WERI-Rb-1 (cell line): ENCODE data around the gene USP7.

Experiments
- DNase-seq: peaks from one replicate; pipeline ENCODE4 v3.0.0-alpha.2; 2020
- H3K27ac ChIP-seq: fragments of 250-450 bp; sonication (Bioruptor Pico); 2 replicates; pipeline ENCODE4 v1.5.1; 2020; ENCODE audit warnings: mild to moderate bottlenecking, moderate library complexity
- H3K27me3 ChIP-seq: fragments of 250-450 bp; sonication (Bioruptor Pico); 2 replicates; pipeline ENCODE4 v1.5.1; 2021; ENCODE audit warnings: mild to moderate bottlenecking, low read depth, moderate library complexity; ENCODE audit not compliant: insufficient read depth, severe bottlenecking
- H3K36me3 ChIP-seq: fragments of 250-450 bp; sonication (Bioruptor Pico); 2 replicates; pipeline ENCODE4 v1.5.1; 2020; ENCODE audit warnings: mild to moderate bottlenecking, moderate library complexity
- H3K4me3 ChIP-seq: 2 replicates; pipeline ENCODE4 v1.5.1; 2011; ENCODE audit warnings: low read depth, mild to moderate bottlenecking, control low read depth, low read length
- H3K9me3 ChIP-seq: fragments of 250-450 bp; sonication (Bioruptor Pico); 2 replicates; pipeline ENCODE4 v1.5.1; 2021; ENCODE audit warnings: mild to moderate bottlenecking, moderate library complexity; ENCODE audit not compliant: severe bottlenecking
- CTCF ChIP-seq: IDR thresholded peaks from 2 replicates; pipeline ENCODE4 v1.5.1; 2011; ENCODE audit warnings: low read depth, mild to moderate bottlenecking, control low read depth, inconsistent platforms, low read length

Gene USP7

DNA sequence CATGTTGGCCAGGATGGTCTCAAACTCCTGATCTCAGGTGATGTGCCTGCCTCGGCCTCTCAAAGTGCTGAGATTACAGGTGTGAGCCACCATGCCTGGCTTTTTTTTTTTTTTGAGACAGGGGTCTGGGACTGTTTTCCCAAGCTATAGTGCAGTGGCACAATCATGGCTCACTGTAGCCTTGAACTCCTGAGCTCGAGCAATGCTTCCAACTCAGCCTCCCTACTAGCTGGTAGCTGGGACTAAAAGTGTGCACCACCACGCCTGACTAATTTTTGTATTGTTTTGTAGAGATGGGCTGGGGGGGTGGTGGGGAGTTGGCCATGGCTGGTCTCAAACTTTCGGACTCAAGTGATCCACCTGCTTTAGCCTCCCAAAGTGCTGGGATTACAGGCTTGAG is 36.1 kb upstream of the USP7 start:
- Histone ChIP-seq H3K9me3 (peaks cover 3% of the 10 kb centered on the region), H3K4me3 (no peak overlapping the region), H3K36me3 (no peaks in the 10 kb centered on the region), H3K27ac (no peak overlapping the region), H3K27me3 (no peaks in the 10 kb centered on the region)
- DNase-seq = no peak
- no peak for TF ChIP-seq CTCF

- Histone ChIP-seq H3K9me3 (peaks cover 3% of the 10 kb centered on the region), H3K4me3 (no peak overlapping the region), H3K36me3 (no peaks in the 10 kb centered on the region), H3K27me3 (no peaks in the 10 kb centered on the region), H3K27ac (no peak overlapping the region)
- TF ChIP-seq CTCF = no peak
- peak; percentile 33 for DNase-seq
Observed at GRCh38 chr16:8998108-8998507, 34.4 kb upstream of the USP7 start.

DNA sequence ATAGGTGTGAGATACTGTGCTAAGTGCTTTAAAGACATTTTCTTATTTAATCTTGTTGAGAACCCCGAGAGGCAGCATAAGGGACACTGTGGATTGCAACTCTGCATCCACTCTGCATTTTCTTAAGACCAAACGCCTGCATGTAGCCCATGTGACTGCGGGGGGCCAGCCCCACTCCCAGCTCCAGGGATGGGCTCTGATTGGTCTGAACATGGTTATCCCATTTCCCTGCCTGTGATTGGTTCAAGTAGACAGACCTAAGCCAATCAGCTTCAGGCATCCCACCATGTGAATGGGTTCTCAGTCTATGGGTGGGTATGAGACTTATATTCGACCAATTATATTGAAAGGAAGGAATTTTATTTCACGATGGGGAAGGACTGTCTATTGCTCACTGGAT is 33.2 kb upstream of the USP7 start:
- no peaks in the 10 kb centered on the region for H3K27me3 ChIP-seq
- no peak overlapping the region; the same call in 1 of the 2 replicates for H3K27ac ChIP-seq
- H3K4me3 ChIP-seq = no peak overlapping the region
- no peak for TF ChIP-seq CTCF
- H3K36me3 ChIP-seq = no peaks in the 10 kb centered on the region
- H3K9me3 ChIP-seq = peaks cover 3% of the 10 kb centered on the region
- no peak for DNase-seq

DNA sequence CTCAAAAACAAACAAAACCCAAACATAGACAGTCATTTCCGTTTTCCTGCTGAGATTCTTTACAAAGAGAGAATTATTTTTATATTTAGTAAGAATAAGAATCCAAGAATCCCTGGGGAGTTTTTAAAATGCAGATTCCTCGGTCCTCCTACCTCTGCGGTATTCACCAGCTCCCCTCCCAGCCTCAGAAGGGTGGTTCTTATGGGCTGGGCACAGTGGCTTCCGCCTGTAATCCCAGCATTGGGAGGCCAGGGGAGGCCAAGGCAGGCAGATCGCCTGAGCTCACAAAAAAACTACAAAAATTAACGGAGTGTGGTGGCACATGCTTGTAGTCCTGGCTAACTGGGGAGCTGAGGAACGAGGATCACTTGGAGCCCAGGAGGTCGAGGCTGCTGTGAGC is 26.7 kb upstream of the USP7 start:
- Histone ChIP-seq H3K4me3 (no peak overlapping the region), H3K27ac (no peak overlapping the region), H3K36me3 (no peaks in the 10 kb centered on the region), H3K27me3 (no peaks in the 10 kb centered on the region), H3K9me3 (no peaks in the 10 kb centered on the region)
- TF ChIP-seq CTCF = no peak
- DNase-seq = no peak

DNA sequence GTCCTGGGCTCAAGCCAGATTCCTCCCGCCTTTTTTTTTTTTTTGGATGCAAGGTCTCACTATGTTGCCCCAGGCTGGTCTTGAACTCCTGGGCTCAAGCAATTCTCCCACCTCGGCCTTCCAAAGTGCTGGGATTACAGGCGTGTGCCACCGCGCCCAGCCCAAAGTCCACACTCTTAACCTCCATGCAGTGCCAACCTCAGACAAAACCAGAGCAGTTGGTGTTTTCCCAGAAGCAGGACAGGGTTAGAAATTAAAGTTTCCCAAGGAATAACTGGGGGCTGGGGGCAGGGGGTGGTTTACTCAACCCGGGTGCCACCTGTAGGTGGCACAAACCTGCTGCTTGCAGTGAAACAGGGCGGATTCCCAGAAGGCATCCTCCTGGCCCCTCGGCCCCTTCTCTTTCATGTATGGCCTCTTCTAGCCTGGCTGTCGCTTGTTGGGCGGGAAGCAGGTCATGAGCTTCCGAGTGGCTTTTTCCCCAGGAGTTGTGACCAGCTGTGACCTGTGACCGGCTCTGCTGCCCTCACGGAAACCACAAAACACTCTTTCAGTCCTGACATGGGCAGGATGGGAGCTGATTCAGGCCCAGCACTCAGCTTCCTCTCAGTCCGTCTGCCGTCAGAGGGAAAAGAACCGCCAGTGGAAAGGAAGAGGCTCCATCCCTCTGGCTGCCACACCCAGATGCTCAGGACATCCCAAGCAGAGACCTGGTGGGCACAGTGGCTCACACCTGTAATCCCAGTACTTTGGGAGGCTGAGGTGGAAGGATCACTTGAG is 25.6 kb upstream of the USP7 start:
- Histone ChIP-seq H3K36me3 (no peaks in the 10 kb centered on the region), H3K4me3 (no peak overlapping the region), H3K9me3 (no peaks in the 10 kb centered on the region), H3K27ac (no peak overlapping the region), H3K27me3 (no peaks in the 10 kb centered on the region)
- no peak for DNase-seq
- TF ChIP-seq CTCF = no peak

DNA sequence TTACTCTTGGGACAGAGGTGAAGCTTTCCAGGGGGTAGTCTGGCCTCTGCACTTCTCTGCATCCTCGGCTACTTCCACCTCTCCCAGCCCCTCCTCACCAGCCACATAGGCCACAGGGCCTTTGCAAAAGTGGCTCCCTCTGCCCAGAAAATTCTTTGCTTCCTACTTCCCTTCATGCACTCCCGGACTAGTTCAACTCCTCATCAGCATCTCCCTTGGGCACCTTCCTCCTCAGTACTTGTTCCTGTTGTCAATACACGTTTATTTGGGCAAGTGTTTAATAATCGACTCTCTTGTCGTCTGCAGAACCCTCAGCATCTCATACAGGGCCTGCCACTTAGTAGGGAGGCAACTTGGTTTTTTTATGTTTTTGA is 23.1 kb upstream of the USP7 start:
- Histone ChIP-seq H3K9me3 (no peaks in the 10 kb centered on the region), H3K27ac (no peak overlapping the region), H3K36me3 (no peaks in the 10 kb centered on the region), H3K27me3 (no peaks in the 10 kb centered on the region), H3K4me3 (no peak overlapping the region)
- TF ChIP-seq CTCF = no peak
- no peak for DNase-seq
